Measurements from ENCODE around the gene METTL8.
A peak's percentile ranks its signal among the peaks of the same experiment; 100 is the strongest.

GRCh38 chr2:171436307-171436706 is 2.5 kb upstream of the METTL8 start:
- no peak for TF ChIP-seq EZH2 (IDR thresholded peaks at IDR 0.05)
- TF ChIP-seq, protein P1, sequence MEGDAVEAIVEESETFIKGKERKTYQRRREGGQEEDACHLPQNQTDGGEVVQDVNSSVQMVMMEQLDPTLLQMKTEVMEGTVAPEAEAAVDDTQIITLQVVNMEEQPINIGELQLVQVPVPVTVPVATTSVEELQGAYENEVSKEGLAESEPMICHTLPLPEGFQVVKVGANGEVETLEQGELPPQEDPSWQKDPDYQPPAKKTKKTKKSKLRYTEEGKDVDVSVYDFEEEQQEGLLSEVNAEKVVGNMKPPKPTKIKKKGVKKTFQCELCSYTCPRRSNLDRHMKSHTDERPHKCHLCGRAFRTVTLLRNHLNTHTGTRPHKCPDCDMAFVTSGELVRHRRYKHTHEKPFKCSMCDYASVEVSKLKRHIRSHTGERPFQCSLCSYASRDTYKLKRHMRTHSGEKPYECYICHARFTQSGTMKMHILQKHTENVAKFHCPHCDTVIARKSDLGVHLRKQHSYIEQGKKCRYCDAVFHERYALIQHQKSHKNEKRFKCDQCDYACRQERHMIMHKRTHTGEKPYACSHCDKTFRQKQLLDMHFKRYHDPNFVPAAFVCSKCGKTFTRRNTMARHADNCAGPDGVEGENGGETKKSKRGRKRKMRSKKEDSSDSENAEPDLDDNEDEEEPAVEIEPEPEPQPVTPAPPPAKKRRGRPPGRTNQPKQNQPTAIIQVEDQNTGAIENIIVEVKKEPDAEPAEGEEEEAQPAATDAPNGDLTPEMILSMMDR (IDR thresholded peaks at IDR 0.05 in 2 of 3, conservative IDR thresholded peaks at IDR 0.05 in 1 of 3; ENCODE audit: borderline replicate concordance in 1 of 3, insufficient read depth in 1 of 3, low read depth in 2 of 3, low read length in 2 of 3) = no peak
- no peak for TF ChIP-seq POLR2A (IDR thresholded peaks at IDR 0.05; ENCODE audit: borderline replicate concordance, extremely low read depth, insufficient read depth, insufficient read length)
- TF ChIP-seq SIN3A (IDR thresholded peaks at IDR 0.05; ENCODE audit: low read depth) = no peak
- TF ChIP-seq POLR2AphosphoS5 (IDR thresholded peaks at IDR 0.05; ENCODE audit: low read depth, low read length) = no peak
- TF ChIP-seq, protein P2, sequence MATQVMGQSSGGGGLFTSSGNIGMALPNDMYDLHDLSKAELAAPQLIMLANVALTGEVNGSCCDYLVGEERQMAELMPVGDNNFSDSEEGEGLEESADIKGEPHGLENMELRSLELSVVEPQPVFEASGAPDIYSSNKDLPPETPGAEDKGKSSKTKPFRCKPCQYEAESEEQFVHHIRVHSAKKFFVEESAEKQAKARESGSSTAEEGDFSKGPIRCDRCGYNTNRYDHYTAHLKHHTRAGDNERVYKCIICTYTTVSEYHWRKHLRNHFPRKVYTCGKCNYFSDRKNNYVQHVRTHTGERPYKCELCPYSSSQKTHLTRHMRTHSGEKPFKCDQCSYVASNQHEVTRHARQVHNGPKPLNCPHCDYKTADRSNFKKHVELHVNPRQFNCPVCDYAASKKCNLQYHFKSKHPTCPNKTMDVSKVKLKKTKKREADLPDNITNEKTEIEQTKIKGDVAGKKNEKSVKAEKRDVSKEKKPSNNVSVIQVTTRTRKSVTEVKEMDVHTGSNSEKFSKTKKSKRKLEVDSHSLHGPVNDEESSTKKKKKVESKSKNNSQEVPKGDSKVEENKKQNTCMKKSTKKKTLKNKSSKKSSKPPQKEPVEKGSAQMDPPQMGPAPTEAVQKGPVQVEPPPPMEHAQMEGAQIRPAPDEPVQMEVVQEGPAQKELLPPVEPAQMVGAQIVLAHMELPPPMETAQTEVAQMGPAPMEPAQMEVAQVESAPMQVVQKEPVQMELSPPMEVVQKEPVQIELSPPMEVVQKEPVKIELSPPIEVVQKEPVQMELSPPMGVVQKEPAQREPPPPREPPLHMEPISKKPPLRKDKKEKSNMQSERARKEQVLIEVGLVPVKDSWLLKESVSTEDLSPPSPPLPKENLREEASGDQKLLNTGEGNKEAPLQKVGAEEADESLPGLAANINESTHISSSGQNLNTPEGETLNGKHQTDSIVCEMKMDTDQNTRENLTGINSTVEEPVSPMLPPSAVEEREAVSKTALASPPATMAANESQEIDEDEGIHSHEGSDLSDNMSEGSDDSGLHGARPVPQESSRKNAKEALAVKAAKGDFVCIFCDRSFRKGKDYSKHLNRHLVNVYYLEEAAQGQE (IDR thresholded peaks at IDR 0.05; ENCODE audit: low read depth) = no peak
- no peak for TF ChIP-seq EGR1 (IDR thresholded peaks at IDR 0.05; ENCODE audit: low read depth)
- peak; percentile 37; the same call in 1 of the 2 replicates for TF ChIP-seq JUND (IDR thresholded peaks at IDR 0.05)
- TF ChIP-seq ATF3 (IDR thresholded peaks at IDR 0.05) = no peak

All from HCT116 (cell line).